Uterus (tissue), 2 donors: ENCODE results near the gene DNAJB1.

ENCODE experiments used
- POLR2A ChIP-seq, 2 donors: fragments of 450-650 bp; IDR thresholded peaks; one replicate each; pipeline ENCODE4 v1.6.1; 2016; ENCODE audit warnings: antibody characterized with exemption in 2 of 2, mild to moderate bottlenecking in 1 of 2, moderate library complexity in 1 of 2
- TF ChIP-seq, protein P1 (sequence below), 4 experiments: fragments of 200-600 bp in 2 of 4; fragments of 450-650 bp in 2 of 4; sonication (generic) in 2 of 4; IDR thresholded peaks; one replicate each; pipeline ENCODE4 v1.5.1; 2016 to 2019; ENCODE audit warnings: antibody characterized with exemption in 4 of 4, mild to moderate bottlenecking in 2 of 4, moderate library complexity in 1 of 4

DNA sequence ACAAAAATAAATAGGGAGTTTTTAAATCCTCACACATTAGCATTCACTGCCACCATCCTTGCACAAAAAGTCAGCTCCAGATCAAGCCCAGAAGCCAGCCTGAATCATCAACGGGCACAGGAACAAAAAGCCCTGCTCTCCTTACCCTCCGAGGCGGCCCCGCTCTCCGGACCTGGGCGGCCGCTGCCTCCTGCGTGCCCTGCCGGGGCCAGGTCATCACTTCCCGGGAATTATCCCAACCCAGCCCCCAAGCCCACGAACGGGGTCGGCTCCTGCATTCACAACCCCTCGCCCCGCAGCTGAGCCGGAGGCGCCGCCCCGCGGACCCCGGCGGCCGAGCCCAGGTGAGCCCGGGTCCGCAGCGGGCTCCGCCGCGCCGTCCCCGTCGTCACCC is 754 bp downstream of the DNAJB1 start:
- TF ChIP-seq, protein P1, sequence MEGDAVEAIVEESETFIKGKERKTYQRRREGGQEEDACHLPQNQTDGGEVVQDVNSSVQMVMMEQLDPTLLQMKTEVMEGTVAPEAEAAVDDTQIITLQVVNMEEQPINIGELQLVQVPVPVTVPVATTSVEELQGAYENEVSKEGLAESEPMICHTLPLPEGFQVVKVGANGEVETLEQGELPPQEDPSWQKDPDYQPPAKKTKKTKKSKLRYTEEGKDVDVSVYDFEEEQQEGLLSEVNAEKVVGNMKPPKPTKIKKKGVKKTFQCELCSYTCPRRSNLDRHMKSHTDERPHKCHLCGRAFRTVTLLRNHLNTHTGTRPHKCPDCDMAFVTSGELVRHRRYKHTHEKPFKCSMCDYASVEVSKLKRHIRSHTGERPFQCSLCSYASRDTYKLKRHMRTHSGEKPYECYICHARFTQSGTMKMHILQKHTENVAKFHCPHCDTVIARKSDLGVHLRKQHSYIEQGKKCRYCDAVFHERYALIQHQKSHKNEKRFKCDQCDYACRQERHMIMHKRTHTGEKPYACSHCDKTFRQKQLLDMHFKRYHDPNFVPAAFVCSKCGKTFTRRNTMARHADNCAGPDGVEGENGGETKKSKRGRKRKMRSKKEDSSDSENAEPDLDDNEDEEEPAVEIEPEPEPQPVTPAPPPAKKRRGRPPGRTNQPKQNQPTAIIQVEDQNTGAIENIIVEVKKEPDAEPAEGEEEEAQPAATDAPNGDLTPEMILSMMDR (IDR thresholded peaks at IDR 0.05): no peak
- TF ChIP-seq POLR2A (IDR thresholded peaks at IDR 0.05): no peak
